Stimulated activated effector memory CD8-positive, alpha-beta T cell treated with anti-CD3 and anti-CD28 coated beads, Interleukin-12 subunit alpha, Interleukin-12 subunit beta, amount 100 ng/mL, for 72 hours (primary cell): Measurements from ENCODE around the gene OSGEPL1.
A peak's percentile ranks its signal among the peaks of the same experiment; 100 is the strongest.
"Not testable (repeated sequence)": the region's sequence is repeated elsewhere in the genome, so short reads cannot be mapped to it uniquely, and the experiment has no call there.

Experiments used
- ATAC-seq: fragments of 150-1000 bp; cut with Tn5 transposase; 2 replicates; pipeline ENCODE4 v1.10.0; 2021
- DNase-seq, 2 donors: peaks; one replicate each; pipeline ENCODE4 v3.0.0; 2021 to 2022; ENCODE audit warnings: low spot score in 2 of 2
- H3K27ac Mint-ChIP-seq: one replicate; pipeline ENCODE4 v1.8.0; 2022; ENCODE audit warnings: mild to moderate bottlenecking, mixed read lengths
- H3K36me3 Mint-ChIP-seq: one replicate; pipeline ENCODE4 v1.8.0; 2022; ENCODE audit warnings: mild to moderate bottlenecking, mixed read lengths
- H3K4me1 Mint-ChIP-seq: one replicate; pipeline ENCODE4 v1.8.0; 2022; ENCODE audit warnings: mixed read lengths
- H3K4me3 Mint-ChIP-seq: one replicate; pipeline ENCODE4 v1.8.0; 2022; ENCODE audit warnings: mild to moderate bottlenecking, mixed read lengths
- H3K9me3 Mint-ChIP-seq: one replicate; pipeline ENCODE4 v1.8.0; 2022; ENCODE audit warnings: mixed read lengths

Gene OSGEPL1

DNA sequence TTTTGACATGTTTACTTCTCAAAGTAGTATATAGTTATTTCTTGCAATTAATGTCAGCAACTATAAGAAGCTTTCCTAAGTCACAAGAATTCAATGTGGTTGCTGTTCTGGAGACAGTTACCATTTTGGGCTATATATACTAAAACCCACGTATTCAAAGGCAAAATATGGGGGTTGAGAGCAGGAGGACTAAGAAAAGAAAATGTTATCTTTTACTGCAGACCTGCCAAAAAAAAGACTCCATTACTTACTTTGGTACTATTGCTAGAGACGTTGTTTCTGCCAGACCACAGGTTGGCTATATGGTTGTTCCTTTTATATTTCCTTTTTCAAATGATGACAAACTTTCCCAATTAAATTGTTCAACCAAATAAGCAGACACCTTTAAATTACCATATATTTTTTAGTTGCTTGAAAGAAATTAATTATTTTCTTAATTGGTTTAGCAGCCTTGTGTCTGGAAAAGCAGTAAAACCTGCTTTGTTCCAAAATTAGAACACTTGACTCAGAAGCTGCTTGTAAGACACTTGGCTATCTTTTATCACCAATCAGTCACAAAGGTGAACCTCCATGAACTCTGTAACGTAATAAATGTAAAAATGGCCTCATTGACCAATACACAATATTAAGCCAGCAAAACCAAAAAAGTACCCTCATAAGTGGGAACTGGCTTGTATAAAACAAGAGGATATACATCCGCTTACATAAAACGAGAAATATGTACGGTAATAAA, 8.2 kb upstream of the OSGEPL1 start:
- no peak for DNase-seq
- no peaks in the 10 kb centered on the region for H3K4me1 Mint-ChIP-seq
- no peak for ATAC-seq
- no peaks in the 10 kb centered on the region for H3K9me3 Mint-ChIP-seq
- no peak overlapping the region for H3K27ac Mint-ChIP-seq
- H3K4me3 Mint-ChIP-seq: no peak overlapping the region
- H3K36me3 Mint-ChIP-seq: peaks cover 89% of the 10 kb centered on the region

DNA sequence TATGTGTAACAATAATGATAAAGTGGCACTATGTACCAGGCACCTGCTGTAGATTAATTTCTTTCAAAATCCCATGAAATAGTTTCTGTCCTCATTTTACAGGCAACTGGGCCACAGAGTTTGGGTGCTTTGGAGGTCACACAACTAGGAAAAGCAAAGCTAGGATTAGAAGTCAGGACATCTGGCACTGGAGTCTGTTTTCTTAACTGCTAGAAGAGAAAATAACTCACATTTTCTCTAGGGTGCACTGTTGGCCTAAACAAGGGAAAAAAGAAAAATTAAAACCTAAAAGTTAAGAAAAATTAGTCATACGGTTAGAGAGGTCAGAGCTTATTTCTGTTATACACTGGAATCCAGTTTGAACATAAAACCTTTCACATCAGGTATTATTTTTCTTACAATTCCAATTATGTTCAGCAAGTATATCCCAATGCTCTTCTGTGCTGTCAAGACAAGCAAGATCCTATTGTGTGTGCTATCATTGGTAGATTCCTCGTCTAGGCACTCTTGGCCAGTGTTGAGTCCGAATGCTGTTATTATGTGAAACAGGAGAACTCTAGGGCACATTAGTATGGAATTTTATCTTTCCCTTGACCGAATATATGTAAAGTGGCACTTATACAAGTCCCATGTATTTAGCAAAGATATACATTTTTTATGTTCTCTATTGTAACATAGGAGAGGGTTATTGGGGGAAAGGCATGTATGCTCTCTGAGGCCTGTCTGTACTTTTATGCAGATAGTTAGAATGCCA, 1.5 kb upstream of the OSGEPL1 start:
- Mint-ChIP-seq H3K36me3 (peaks cover 38% of the 10 kb centered on the region), H3K9me3 (no peaks in the 10 kb centered on the region), H3K4me3 (peak overlapping the region; percentile 87), H3K27ac (peak overlapping the region; percentile 93), H3K4me1 (no peaks in the 10 kb centered on the region)
- ATAC-seq: no peak
- no peak for DNase-seq

DNA sequence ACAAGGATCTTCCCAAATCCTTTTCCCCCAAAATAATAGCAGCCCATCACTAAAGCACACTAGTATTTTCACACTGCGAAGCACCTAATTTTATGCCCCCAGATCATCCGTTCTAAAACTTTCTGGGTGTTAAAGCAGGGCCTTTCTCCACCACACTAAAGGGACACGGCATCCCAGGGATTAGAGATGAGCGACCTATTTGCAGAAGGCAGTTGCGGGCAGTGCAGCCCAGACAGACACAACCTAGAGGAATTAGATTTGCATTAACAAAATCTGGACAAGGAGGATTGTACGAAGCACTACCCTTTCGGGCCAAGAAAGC, 402 bp downstream of the OSGEPL1 start:
- DNase-seq (no peak), ATAC-seq (no peak)
- Mint-ChIP-seq H3K4me3 (peak overlapping the region; percentile 87), H3K36me3 (peaks cover 34% of the 10 kb centered on the region), H3K27ac (peak overlapping the region; percentile 93), H3K9me3 (no peaks in the 10 kb centered on the region), H3K4me1 (no peaks in the 10 kb centered on the region)

DNA sequence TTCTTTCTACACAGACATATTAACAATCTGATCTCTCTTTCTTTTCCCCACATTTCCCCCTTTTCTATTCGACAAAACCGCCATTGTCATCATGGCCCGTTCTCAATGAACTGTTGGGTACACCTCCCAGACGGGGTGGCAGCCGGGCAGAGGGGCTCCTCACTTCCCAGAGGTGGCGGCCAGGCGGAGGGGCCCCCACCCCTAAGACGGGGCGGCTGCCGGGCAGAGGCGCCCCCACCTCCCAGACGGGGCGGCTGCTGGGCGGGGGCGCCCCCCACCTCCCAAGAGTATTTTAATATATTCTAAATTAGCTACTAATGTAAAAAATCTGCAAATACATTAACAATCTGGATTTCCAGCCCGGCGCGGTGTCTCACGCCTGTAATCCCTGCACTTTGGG, 2.4 kb downstream of the OSGEPL1 start:
- H3K36me3 Mint-ChIP-seq: peaks cover 32% of the 10 kb centered on the region
- ATAC-seq, H3K4me1 Mint-ChIP-seq, H3K27ac Mint-ChIP-seq, DNase-seq, H3K4me3 Mint-ChIP-seq, H3K9me3 Mint-ChIP-seq: not testable (repeated sequence)

DNA sequence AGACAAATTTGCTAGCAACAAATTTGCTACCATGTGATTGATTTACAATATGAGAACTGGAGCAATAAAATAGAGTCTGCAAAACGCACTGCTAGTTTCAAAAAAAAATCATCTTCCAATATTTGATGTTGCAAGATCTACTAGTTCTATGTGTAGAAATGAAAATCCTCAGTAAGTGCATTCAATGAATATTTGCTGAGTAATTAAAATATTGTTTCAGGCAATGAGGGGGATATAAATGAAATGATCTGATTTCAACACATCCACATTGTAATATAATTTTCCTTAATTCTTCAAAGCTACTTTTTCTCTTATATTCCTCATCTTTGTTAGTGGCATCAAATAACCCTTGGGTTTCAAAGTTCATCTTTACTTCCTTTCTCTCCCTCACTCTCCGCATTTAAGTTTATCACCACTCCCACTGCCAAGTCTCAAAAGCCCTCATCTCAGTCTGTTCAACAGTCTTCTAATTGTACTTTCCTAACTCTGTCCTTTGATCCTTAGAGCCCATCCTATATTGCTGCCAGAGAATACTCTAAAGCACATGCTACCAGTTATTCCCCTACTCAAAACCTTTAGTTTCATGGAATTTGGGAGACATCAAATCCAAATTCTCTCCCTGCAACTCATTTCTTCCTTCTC, 6.2 kb downstream of the OSGEPL1 start:
- no peaks in the 10 kb centered on the region for H3K4me1 Mint-ChIP-seq
- ATAC-seq (no peak), DNase-seq (no peak)
- no peak overlapping the region for H3K4me3 Mint-ChIP-seq
- H3K36me3 Mint-ChIP-seq: peaks cover 46% of the 10 kb centered on the region
- no peak overlapping the region for H3K27ac Mint-ChIP-seq
- no peaks in the 10 kb centered on the region for H3K9me3 Mint-ChIP-seq

DNA sequence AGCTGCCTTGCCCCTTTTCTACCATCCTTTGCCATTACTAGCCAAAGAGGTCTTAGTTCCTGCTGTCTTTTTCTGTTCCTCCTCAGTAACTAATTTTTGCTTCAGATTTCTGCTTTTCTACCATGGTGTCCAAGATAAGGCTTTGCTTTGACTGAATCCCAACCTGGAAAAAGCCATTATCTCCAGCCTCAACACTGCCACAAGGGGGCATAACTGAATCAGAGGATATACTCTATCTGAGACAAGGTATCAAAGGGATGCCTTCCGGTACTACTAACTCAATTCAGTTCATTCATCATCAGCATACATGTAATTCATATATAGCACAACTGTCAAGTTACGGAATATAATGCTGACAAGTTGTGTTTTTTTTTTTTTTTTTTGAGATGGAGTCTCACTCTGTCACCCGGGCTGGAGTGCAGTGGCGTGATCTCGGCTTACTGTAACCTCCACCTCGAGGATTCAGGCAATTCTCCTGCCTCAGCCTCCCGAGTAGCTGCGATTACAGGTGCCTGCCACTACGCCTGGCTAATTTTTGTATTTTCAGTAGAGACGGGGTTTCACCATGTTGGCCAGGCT, 11.4 kb downstream of the OSGEPL1 start:
- Mint-ChIP-seq H3K4me1 (no peaks in the 10 kb centered on the region), H3K27ac (no peak overlapping the region), H3K4me3 (no peak overlapping the region), H3K36me3 (peaks cover 85% of the 10 kb centered on the region), H3K9me3 (no peaks in the 10 kb centered on the region)
- ATAC-seq: peak; percentile 67
- no peak for DNase-seq

DNA sequence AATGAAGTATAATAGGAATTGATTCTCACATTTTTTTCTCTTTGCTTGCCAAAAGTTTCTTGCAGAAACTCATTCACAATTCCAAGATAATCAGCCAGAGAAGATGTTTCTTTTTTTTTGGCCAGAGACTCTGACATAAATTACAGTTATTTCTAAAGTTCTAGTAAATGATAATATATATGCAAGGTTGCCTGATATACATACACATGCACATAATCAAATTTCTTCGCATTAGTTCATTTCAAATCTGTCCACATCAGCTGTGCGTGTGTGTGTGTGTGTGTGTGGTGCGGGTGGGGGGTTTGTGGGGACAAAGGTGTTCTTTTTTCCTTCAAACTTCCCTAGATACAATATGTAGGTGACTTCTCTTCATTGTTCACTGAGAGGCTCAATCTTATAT, 33.2 kb downstream of the OSGEPL1 start:
- no peaks in the 10 kb centered on the region for H3K9me3 Mint-ChIP-seq
- H3K4me1 Mint-ChIP-seq: no peaks in the 10 kb centered on the region
- H3K4me3 Mint-ChIP-seq: no peak overlapping the region
- DNase-seq (no peak), ATAC-seq (no peak)
- no peak overlapping the region for H3K27ac Mint-ChIP-seq
- H3K36me3 Mint-ChIP-seq: no peaks in the 10 kb centered on the region

DNA sequence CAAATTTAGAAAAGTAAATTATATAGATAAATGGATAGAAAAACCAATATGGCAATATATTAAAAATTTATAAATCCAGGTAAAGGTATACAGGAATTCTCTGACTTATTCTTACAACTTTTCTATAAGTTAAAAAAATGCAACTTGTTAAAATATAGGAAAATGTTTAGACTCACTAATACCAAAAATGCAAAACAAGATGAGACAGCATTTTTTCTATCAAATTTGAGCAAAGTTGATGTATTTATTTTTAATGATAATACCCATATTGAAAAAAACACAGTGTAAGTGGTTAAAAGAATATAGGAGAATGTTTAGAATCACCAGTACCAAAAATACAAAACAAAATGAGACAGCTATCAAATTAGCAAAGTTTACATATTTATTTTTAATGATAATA, 35.7 kb downstream of the OSGEPL1 start:
- peaks cover 6% of the 10 kb centered on the region for H3K36me3 Mint-ChIP-seq
- H3K4me1 Mint-ChIP-seq: peaks cover 15% of the 10 kb centered on the region
- no peak overlapping the region for H3K4me3 Mint-ChIP-seq
- no peaks in the 10 kb centered on the region for H3K9me3 Mint-ChIP-seq
- ATAC-seq (no peak), DNase-seq (no peak)
- H3K27ac Mint-ChIP-seq: no peak overlapping the region

DNA sequence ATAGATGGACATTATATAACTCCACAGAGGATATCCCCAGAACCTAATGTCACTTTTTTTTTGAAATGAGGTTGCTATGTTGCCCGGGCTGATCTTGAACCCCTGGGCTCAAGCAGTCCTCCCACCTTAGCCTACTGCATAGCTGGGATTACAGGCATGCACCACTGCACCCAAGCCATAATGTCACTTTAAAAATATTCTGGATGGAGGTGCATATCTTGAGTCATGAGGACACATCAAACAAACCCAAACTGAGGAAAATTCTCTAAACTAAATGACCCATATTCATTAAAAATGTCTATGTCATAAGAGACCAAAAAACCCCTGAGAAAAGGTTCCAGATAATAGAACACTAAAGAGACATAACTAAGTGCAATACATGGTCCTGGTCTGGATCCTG, 36.3 kb downstream of the OSGEPL1 start:
- H3K27ac Mint-ChIP-seq: no peak overlapping the region
- DNase-seq (no peak), ATAC-seq (no peak)
- no peaks in the 10 kb centered on the region for H3K9me3 Mint-ChIP-seq
- no peak overlapping the region for H3K4me3 Mint-ChIP-seq
- peaks cover 15% of the 10 kb centered on the region for H3K4me1 Mint-ChIP-seq
- H3K36me3 Mint-ChIP-seq: peaks cover 6% of the 10 kb centered on the region

DNA sequence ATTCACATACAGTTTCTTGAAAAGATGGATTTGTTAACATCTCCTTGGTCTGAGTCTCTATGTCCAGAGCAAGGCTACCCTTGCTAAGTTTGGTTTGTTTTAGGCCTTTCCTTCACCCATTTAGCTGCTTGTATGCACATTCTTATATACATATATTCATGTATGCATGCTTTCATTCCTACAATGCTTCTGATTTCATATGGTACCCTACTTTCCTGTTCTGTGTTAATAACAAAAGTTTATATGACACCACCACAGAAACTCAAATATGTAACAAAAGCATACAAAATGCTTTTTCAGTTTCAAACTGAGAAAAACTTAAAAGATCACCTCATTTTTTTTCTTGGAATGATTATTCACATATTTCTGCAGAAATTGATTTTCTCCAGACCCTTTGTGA, 39.4 kb downstream of the OSGEPL1 start:
- Mint-ChIP-seq H3K4me3 (no peak overlapping the region), H3K9me3 (no peaks in the 10 kb centered on the region), H3K4me1 (peaks cover 15% of the 10 kb centered on the region), H3K27ac (peak overlapping the region; percentile 49), H3K36me3 (peaks cover 6% of the 10 kb centered on the region)
- ATAC-seq: peak; percentile 90
- DNase-seq: no peak

DNA sequence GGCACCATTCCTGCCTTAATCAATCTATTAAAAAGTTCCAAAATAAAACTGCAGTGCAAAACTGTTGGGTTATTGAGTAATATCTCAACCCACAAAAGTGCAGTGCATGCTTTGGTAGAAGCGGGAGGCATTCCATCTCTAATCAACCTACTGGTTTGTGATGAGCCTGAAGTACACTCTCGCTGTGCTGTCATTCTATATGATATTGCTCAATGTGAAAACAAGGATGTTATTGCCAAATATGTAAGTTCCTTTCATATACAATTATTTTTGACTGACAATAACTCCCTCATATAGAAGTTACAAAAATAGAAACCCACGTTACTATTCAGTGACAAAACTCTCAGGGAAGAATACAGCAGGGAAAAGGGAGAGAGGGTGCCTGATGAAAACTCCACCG, 43.0 kb downstream of the OSGEPL1 start:
- Mint-ChIP-seq H3K9me3 (peaks cover 8% of the 10 kb centered on the region), H3K4me3 (no peak overlapping the region), H3K36me3 (peaks cover 6% of the 10 kb centered on the region), H3K27ac (no peak overlapping the region), H3K4me1 (peaks cover 15% of the 10 kb centered on the region)
- DNase-seq (no peak), ATAC-seq (no peak)

DNA sequence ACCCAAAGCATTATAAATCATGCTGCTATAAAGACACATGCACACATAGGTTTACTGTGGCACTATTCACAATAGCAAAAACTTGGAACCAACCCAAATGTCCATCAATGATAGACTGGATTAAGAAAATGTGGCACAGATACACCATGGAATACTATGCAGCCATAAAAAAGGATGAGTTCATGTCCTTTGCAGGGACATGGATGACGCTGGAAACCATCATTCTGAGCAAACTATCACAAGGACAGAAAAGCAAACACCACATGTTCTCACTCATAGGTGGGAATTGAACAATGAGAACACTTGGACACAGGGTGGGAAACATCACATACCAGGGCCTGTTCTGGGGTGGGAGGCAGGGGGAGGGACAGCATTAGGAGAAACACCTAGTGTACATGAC, 45.0 kb downstream of the OSGEPL1 start:
- not testable (repeated sequence) for H3K36me3 Mint-ChIP-seq, DNase-seq, H3K27ac Mint-ChIP-seq, H3K4me1 Mint-ChIP-seq, H3K9me3 Mint-ChIP-seq, ATAC-seq, H3K4me3 Mint-ChIP-seq

DNA sequence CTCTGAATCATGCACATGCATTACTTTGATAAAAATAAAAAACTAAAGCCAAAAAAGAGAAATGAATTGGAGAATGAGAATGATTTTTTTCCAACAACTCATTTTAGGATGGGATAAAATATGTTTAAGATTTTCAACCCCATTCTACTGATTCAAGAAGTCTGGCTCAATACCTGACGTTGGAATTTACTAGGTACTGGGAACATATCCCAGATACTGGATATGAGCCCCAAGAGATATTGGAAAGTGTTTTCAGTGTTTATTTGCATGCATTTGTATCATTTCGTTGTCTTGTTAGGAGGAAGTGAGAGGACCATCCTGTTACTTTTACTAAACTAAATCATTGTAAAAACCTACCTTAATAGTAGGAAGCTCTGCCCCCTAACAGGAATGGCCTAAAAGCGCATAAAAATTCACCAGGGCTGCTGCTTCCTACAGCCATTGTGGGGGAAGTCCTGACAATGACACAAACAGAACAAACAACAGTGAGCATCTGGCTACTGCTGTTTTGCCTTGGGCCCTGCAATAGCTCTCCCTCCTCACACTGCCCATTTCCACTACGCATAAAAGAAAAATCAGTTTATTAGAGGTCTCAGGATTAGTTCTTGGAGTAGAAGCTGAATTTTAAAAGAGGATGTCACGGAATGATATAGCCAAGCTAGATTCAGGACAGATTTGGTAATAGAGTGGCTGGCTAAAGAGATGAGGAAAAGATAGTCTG, 52.9 kb downstream of the OSGEPL1 start:
- DNase-seq: no peak
- H3K4me1 Mint-ChIP-seq: no peaks in the 10 kb centered on the region

DNA sequence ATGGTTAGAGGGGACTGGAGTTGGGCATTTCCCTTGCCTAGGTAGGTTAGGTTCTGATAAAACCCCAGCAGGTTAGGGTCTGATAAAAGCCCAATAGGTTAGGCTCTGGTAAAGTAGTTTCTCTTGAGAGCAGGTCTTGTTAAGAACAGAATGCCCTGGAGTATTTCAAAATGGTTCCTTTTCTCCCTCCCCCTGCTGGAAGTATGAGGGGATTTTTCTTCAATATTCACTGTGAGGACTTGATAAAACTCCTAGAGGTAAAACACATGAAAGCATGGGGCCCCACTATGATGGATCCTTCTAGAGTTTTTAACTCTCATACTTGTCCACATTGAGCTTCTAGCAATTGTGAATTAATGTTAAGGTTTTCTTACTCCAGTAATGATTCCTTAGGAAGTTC, 60.5 kb downstream of the OSGEPL1 start:
- DNase-seq: no peak
- no peaks in the 10 kb centered on the region for H3K4me1 Mint-ChIP-seq
- no peak for ATAC-seq
- H3K4me3 Mint-ChIP-seq: no peak overlapping the region
- H3K9me3 Mint-ChIP-seq: no peaks in the 10 kb centered on the region
- H3K36me3 Mint-ChIP-seq: no peaks in the 10 kb centered on the region
- H3K27ac Mint-ChIP-seq: no peak overlapping the region

More for the DNA sequence above, 52.9 kb downstream of the OSGEPL1 start:
- no peak for ATAC-seq
- no peak overlapping the region for H3K27ac Mint-ChIP-seq
- no peaks in the 10 kb centered on the region for H3K36me3 Mint-ChIP-seq
- no peaks in the 10 kb centered on the region for H3K9me3 Mint-ChIP-seq
- no peak overlapping the region for H3K4me3 Mint-ChIP-seq

DNA sequence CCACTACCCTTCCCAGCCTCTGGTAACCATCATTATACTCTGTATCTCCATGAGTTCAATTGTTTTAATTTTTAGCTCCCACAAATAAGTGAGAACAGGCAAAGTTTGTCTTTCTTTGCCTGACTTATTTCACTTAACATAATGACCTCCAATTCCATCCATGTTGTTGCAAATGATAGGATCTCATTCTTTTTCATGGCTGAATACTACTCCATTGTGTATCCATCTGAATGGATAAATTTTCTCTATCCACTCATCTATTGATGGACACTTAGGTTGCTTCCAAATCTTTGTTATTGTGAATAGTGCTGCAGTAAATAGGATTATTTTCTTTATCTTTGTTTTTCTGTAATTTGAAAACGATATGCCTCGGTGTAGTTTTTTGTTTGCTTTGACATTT, 61.9 kb downstream of the OSGEPL1 start:
- ATAC-seq (no peak), DNase-seq (no peak)
- H3K9me3 Mint-ChIP-seq: no peaks in the 10 kb centered on the region
- no peak overlapping the region for H3K27ac Mint-ChIP-seq
- no peak overlapping the region for H3K4me3 Mint-ChIP-seq
- H3K4me1 Mint-ChIP-seq: no peaks in the 10 kb centered on the region
- no peaks in the 10 kb centered on the region for H3K36me3 Mint-ChIP-seq
